ENCODE measurements around the gene MAB21L2. TPM values are rescaled to one million over a fixed set of nuclear protein-coding genes. Genes with fewer than 3 reads are reported as not detected.

MAB21L2 gene
- total and polyA plus RNA-seq, 2 of the 8 experiments (the other 6 are each of a cell fraction or from before 2014, with no cell fraction given) = 0.03 TPM; not detected in 1

DNA sequence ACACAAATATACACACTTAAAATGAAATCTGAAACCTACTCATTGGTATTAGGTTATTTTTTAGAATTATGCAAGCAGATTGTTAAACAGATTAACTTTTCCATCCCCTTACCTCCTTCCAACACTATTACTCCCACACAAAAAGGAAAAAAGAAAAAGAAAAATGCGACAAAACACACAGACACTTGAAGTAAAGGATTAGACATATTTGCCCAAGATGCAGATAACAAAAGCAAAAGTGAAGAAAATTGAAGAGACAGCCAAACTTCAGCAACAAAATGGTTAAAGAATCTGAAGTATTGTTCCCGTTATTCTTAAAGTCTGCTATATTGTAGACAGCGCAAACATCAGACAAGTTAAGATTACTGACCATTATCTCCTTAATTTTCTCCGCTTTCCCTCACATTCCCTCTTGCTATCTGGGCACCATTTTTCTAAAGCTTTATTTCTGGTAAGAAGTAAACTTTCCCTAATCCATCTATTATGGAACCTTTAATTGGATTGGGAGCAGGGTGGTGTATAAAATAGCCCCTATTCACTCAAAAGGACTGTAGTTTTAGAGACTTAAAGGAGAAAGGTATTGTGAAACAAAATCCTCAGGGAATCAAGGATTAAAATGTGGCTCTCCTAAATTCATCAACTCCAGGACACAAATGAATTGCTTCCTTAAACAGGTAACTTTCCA, 34.7 kb upstream of the MAB21L2 start (continued):
- TF ChIP-seq, protein P1, sequence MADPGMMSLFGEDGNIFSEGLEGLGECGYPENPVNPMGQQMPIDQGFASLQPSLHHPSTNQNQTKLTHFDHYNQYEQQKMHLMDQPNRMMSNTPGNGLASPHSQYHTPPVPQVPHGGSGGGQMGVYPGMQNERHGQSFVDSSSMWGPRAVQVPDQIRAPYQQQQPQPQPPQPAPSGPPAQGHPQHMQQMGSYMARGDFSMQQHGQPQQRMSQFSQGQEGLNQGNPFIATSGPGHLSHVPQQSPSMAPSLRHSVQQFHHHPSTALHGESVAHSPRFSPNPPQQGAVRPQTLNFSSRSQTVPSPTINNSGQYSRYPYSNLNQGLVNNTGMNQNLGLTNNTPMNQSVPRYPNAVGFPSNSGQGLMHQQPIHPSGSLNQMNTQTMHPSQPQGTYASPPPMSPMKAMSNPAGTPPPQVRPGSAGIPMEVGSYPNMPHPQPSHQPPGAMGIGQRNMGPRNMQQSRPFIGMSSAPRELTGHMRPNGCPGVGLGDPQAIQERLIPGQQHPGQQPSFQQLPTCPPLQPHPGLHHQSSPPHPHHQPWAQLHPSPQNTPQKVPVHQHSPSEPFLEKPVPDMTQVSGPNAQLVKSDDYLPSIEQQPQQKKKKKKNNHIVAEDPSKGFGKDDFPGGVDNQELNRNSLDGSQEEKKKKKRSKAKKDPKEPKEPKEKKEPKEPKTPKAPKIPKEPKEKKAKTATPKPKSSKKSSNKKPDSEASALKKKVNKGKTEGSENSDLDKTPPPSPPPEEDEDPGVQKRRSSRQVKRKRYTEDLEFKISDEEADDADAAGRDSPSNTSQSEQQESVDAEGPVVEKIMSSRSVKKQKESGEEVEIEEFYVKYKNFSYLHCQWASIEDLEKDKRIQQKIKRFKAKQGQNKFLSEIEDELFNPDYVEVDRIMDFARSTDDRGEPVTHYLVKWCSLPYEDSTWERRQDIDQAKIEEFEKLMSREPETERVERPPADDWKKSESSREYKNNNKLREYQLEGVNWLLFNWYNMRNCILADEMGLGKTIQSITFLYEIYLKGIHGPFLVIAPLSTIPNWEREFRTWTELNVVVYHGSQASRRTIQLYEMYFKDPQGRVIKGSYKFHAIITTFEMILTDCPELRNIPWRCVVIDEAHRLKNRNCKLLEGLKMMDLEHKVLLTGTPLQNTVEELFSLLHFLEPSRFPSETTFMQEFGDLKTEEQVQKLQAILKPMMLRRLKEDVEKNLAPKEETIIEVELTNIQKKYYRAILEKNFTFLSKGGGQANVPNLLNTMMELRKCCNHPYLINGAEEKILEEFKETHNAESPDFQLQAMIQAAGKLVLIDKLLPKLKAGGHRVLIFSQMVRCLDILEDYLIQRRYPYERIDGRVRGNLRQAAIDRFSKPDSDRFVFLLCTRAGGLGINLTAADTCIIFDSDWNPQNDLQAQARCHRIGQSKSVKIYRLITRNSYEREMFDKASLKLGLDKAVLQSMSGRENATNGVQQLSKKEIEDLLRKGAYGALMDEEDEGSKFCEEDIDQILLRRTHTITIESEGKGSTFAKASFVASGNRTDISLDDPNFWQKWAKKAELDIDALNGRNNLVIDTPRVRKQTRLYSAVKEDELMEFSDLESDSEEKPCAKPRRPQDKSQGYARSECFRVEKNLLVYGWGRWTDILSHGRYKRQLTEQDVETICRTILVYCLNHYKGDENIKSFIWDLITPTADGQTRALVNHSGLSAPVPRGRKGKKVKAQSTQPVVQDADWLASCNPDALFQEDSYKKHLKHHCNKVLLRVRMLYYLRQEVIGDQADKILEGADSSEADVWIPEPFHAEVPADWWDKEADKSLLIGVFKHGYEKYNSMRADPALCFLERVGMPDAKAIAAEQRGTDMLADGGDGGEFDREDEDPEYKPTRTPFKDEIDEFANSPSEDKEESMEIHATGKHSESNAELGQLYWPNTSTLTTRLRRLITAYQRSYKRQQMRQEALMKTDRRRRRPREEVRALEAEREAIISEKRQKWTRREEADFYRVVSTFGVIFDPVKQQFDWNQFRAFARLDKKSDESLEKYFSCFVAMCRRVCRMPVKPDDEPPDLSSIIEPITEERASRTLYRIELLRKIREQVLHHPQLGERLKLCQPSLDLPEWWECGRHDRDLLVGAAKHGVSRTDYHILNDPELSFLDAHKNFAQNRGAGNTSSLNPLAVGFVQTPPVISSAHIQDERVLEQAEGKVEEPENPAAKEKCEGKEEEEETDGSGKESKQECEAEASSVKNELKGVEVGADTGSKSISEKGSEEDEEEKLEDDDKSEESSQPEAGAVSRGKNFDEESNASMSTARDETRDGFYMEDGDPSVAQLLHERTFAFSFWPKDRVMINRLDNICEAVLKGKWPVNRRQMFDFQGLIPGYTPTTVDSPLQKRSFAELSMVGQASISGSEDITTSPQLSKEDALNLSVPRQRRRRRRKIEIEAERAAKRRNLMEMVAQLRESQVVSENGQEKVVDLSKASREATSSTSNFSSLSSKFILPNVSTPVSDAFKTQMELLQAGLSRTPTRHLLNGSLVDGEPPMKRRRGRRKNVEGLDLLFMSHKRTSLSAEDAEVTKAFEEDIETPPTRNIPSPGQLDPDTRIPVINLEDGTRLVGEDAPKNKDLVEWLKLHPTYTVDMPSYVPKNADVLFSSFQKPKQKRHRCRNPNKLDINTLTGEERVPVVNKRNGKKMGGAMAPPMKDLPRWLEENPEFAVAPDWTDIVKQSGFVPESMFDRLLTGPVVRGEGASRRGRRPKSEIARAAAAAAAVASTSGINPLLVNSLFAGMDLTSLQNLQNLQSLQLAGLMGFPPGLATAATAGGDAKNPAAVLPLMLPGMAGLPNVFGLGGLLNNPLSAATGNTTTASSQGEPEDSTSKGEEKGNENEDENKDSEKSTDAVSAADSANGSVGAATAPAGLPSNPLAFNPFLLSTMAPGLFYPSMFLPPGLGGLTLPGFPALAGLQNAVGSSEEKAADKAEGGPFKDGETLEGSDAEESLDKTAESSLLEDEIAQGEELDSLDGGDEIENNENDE (IDR thresholded peaks at IDR 0.05; ENCODE audit: insufficient replicate concordance, low read length) = no peak
- TF ChIP-seq CBX8 (IDR thresholded peaks at IDR 0.05; ENCODE audit: borderline replicate concordance, low read depth, low read length) = no peak
- TF ChIP-seq GABPA (IDR thresholded peaks at IDR 0.05; ENCODE audit: borderline replicate concordance, insufficient read depth, low read length) = no peak
- TF ChIP-seq POU5F1 (IDR thresholded peaks at IDR 0.05; ENCODE audit: low read depth, low read length) = no peak
- no peak for TF ChIP-seq KDM4A (IDR thresholded peaks at IDR 0.05; ENCODE audit: low read depth, low read length, severe bottlenecking)
